GM21423 (cell line): ENCODE results near the gene NOXA1.

ENCODE experiments used
- ATAC-seq: cut with Tn5 transposase; IDR thresholded peaks from one replicate; pipeline ENCODE4 v1.9.1; 2021; ENCODE audit warnings: mild to moderate bottlenecking, moderate library complexity; ENCODE audit not compliant: unreplicated experiment

The NOXA1 gene

DNA sequence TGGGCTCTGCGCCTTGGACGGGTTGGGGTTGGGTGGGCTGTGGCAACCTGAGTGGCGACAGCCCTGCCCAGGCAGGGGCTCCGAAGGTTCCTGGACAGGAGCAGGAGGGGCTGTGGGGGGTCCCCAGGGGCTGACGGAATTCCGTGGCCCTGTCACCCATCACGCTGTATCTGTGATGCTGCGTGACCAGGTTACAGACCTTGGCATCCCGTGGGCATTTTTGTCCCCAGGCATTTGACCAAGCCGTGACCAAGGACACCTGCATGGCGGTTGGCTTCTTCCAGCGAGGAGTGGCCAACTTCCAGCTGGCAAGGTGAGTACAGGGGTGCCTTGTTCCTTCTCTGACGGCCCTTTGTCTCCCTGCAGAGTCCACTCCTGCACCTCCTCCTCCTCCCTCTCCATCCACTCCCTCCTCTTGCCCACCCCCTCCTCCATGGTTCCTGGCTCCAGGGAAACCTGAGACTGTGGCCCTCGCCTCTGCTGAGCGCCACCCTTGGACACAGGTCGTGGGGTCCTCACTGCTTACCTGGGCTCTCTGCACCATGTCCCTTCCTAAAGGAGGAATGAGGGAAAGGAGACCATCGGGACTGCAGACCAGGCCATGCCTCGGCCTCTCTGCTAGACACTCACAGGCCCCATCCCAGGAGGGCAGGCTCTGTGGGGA, 3.0 kb downstream of the NOXA1 start:
- no peak for ATAC-seq

DNA sequence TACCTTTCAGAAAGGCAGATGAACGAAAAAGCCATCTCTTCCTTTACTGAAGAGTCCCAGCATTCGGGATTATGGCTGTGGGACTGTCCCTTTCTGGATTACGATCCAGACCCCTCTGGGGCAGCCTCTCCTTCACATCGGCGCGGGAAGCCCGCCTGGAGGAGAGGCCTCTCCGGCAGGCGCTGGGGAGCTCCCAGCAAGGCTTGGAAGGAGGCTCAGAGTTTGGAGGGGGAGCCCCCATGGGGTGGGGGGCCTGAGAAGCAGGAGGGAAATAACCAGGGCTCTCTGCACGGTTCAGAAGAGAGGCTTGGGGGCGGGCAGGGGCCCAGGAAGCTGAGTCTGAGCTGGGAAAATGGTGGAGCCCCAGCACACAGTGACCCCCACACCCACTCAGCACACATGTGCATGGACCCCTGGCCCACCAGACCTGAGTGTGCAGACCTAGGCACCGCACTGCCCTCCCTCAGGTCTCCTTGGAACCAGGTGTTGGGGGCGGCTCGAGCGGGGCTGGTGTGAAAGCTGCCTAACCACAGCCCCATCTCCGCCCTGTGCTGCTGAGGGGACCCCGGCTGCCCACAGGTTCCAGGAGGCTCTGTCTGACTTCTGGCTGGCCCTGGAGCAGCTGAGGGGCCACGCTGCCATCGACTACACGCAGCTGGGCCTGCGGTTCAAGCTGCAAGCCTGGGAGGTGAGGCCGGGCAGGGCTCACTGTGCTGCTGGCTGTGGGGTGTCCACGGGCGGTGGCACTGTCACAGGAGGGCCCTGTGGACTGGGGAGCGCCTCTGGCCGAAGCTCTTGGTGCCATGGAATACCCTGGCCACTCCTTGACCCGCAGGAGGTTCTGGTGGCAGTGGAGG, 4.5 kb downstream of the NOXA1 start:
- no peak for ATAC-seq

DNA sequence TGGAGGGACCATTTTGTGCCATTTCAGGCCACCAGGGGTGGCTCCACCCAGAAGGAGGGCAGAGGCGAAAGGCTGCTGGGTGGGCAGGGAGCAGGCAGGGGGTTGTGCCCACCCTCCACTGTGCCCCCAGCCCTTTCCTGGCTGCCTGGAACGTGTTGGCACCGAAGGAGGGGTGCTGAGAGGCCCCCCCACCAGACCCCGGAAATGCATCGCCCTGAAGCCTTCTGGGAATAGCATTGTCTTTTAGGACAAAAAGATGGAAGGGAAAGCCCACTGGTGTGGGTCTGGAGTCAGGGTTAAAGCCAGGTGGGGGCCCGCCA, 5.1 kb downstream of the NOXA1 start:
- ATAC-seq: no peak

DNA sequence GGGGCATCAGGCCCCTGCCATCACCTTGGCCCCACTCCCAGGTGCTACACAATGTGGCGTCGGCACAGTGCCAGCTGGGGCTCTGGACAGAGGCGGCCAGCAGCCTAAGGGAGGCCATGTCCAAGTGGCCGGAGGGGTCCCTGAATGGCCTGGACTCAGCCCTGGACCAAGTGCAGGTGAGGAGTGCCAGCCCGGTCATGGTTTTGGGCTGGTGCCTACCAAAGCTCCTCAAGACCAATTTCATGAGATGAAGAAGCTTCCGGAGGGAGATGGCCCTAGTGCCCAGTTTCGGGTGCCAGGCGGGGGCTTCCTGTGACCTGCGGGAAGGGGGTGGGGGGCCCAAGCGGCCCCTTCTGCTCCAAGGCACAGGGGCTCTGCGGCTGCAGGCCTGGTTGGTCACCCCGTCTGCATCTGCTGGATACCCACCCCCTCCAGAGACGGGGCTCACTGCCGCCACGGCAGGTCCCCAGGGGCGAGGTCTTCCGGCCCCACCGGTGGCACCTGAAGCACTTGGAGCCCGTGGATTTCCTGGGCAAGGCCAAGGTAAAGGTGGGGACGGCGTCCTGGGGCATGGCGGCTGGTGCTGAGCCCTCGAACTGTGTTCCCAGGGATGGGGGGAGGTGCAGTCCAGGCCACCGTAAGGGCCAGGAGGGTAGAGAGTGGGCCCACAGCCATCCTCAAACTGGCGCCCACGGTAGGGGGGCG, 5.8 kb downstream of the NOXA1 start:
- ATAC-seq: no peak

DNA sequence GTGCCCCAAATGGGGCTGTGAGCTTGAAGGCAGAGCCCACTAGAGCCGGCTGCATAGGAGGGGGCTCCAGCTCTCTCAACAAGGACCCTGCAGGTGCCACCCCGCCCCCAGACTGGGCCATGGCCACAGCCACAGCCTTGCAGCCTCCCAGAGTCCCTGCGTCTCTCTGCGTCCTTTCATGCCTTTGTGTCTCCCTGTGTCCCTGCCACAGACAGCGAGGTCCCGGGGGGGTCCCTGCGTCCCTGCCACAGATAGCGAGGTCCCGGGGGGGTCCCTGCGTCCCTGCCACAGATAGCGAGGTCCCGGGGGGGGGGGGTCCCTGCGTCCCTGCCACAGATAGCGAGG, 6.3 kb downstream of the NOXA1 start:
- no peak for ATAC-seq

DNA sequence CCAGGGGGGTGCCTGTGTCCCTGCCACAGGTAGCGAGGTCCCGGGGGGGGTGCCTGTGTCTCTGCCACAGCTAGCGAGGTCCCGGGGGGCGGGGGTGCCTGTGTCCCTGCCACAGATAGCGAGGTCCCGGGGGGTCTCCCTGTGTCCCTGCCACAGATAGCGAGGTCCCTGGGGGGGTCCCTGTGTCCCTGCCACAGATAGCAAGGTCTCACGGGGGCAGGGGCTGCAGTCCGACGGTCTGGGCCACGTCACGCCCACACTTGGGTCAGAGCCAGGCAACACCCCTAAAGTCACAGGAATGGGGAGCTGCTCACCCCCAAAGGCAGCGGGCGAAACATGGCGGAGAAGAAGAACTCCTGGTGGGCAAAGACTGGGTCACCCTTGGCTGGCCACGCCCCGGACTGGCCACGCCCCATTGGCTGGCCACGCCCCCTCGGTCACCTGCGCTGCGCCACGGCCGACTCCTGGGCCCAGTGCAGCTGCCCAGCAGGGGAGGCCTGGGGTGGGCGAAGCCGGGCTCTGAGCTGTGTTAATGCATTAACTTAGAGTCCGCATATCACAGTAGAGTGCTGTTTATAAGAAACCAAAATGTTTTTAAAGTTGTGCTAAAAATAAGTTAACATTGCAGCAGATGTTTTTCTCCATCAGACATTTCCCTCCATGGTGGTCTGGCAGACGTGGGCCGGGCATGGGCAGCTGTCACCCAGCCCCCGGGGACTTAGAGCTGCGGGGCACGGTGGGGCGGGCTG, 7.0 kb downstream of the NOXA1 start:
- ATAC-seq: no peak

DNA sequence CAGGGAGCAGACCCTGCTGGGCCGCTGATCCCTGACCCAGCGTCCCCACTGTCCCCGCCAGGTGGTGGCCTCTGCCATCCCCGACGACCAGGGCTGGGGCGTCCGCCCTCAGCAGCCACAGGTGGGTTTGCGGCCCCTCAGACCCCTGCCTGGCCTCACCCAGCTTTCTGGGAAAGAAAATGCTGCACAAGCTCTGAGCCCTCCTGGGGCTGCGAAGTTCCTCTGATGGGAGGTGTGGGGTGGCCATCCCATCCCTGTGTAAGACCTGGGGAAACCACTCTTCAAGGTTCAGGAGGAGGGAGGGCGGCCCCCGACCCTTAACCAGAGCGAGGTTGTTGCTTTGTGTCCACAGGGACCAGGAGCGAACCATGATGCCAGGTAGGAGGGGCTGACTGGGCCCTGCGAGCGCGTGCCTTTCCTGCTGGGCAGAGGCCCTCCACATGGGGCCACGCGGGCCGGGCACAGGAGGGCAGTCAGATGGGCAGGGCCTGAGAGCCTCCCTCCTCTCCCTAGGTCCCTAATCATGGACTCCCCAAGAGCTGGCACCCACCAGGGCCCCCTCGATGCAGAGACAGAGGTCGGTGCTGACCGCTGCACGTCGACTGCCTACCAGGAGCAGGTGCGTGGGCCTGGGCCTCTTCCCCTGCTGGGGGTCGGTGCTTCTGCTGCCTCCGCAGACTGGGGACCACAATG, 7.7 kb downstream of the NOXA1 start:
- ATAC-seq: no peak

DNA sequence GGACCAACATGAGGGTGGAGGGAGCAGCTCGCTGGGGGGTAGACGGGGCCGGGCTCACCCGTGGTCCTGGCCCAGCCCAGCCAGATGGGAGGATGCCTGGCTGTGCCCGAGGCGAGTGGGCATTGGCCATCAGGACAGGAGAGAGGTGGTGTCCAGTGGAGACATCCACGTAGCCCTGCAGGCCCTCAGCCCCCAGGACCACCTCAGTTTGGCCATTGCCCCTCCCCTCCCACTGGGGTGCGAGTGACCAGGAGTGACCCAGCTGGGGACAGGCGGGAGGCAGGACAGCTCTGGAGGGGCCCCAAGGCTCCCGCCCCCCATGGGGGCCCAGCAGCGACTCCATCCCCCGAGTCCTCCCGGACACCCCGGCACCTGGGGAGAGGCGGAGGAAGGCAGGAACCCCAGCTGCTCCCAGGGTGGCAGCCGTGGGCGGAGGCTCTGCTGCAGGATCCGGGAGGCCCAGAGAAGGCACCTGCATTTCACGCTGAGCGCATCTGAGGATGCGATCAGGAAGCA, 8.3 kb downstream of the NOXA1 start:
- no peak for ATAC-seq

DNA sequence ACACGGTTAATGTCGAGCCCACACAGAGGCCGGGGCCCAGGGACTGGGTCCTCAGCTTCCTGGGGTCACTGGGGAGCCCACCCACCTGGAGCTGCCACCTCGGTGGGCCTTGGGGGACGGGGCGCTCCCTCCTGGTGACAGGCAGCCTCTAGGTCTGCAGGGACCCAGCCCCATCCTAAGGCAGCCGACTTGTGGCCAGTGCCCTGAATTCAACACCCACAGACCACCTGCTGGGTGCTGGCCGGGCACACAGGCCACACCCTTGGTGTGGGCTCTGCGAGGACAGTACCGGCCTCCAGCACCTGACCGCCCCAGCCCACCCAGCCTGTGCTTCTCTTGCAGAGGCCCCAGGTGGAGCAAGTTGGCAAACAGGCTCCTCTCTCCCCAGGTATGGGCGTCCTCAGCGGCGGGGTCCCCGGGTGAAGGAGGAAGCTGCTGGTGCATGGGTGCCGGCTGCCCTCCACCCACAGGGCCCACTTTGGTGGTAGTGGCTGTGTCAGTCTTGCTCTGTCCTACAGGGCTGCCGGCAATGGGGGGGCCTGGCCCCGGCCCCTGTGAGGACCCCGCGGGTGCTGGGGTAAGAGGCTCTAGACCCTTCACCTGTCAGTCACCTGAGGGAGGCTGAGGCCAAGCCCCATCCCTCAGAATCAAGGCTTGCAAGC, 9.6 kb downstream of the NOXA1 start:
- no peak for ATAC-seq

DNA sequence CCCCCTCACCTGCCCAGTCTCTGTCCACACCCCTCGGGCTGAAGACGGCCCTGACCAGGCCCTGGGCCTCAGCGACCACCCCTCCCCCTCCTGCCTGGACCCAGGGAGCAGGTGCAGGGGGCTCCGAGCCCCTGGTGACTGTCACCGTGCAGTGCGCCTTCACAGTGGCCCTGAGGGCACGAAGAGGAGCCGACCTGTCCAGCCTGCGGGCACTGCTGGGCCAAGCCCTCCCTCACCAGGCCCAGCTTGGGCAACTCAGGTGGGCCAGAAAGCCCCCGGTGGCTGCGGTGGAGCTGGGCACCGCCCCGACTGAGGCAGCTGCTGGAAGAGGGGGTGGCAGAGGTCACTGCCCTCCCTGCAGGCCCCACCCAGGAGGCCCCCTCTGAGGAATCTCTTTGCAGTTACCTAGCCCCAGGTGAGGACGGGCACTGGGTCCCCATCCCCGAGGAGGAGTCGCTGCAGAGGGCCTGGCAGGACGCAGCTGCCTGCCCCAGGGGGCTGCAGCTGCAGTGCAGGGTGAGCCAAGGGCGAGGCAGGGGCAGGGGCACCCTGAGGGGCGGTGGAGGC, 10.2 kb downstream of the NOXA1 start:
- ATAC-seq: no peak

DNA sequence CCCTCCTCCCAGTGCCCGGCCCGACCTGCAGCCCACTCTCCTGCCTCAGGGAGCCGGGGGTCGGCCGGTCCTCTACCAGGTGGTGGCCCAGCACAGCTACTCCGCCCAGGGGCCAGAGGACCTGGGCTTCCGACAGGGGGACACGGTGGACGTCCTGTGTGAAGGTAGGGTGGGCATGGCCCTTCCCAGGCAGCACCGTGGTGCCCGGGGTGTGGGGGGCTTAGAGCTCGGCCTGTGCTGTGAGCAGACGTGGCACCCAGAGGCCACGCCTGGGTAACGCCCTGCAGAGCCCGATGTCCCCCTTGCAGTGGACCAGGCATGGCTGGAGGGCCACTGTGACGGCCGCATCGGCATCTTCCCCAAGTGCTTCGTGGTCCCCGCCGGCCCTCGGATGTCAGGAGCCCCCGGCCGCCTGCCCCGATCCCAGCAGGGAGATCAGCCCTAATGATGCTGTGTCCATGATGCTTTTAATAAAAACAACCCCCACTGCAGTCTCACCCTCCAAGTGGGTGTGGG, 10.8 kb downstream of the NOXA1 start:
- ATAC-seq: no peak

DNA sequence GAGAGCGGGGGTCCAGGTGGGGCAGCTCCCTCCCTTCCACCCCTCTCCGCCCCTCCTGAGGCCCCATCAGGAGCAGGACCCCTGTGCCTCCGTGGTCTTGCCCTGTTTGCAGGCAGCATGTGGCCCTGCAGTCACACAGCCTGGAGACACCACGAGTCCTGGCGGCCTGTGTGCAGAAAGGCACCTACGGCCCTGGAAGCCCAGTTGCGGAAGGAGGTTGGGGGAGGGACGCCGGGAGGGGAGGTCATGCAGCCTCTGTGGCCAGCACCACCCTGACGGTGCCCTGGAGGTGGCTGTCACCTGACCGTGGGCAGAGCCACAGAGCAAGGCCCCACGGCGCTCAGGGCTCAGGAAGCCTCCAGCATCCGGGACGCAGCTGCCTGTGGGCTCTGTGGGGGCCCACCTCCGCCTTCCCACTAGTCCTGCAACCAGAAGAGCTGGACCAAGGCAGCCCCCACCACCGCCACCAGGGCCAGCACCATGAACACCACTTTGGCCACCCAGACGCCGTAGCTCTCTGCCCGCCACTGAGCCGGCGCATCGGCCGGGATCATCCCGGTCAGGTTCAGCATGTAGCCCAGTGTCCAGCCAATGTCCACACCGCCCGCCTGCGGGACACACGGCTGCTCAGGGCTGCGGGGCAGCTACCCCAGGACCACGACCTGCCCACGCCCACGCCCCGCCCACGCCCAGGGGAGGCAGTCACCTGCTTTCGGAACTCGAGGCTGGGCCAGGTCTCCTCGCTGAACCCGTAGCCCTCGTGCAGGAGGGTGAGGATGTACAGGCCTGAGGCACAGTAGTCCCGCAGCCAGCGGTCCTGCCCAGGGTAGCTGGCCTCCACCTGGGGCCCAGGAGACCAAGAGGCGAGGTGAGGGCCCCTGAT, 11.5 kb downstream of the NOXA1 start:
- ATAC-seq: no peak

DNA sequence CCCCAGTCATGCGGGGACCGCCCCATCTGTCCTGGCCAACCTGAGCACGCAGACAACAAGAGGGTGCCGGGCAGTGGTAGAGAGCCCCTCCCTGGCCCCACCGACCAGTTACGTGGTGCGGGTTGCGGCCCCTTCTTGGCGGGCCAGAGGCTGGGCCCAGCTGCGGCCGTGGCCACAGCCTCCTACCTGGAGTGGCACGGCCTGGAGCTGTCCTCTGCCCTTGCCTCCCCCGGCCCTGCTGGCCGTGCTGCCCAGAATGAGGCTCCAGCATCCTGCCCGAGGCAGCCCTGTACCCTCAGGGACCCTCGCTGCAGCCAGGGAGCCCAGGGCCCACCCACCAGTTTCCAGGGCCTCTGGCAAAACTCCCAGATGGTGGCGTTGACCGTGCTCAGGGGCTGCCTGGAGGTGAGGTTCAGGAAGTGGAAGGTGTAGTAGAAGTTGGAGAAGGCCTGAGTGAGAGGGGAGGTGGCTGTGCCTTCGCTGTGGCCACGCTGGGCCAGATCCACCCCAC, 12.2 kb downstream of the NOXA1 start:
- no peak for ATAC-seq

DNA sequence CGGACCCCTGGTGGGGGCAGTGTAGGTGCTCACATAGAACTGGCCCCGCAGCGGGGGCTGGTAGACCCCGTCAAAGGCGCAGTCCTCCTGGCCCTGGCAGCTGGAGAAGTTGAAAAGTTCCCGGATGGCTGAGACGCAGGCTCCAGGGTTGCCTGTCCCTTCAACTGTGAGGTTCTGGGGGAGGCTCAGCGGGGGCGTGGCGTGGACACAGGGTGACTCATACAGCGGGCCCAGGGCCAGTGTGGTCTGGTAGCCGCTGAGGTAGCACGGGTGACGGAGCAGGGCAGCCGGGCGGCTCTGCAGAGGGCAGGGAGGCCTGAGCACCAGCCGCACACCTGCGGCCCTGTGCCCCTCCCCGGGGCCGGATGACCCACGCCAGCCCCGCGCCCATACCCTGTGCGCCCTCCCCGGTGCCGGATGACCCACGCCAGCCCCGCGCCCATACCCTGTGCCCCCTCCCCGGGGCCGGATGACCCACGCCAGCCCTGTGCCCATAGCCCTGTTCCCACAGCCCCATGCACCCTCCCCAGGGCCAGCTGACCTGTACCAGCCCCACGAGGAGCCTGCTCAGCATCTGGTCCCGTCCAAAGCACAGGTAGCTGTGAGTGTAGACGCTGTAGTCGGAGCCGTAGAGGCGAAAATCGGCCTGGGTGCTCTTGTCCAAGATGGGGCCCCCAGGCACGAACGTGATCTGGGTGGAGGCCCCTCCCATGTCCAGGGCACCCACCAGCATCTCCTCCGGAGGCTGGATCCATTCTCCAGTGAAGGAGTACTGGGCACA, 13.0 kb downstream of the NOXA1 start:
- no peak for ATAC-seq

DNA sequence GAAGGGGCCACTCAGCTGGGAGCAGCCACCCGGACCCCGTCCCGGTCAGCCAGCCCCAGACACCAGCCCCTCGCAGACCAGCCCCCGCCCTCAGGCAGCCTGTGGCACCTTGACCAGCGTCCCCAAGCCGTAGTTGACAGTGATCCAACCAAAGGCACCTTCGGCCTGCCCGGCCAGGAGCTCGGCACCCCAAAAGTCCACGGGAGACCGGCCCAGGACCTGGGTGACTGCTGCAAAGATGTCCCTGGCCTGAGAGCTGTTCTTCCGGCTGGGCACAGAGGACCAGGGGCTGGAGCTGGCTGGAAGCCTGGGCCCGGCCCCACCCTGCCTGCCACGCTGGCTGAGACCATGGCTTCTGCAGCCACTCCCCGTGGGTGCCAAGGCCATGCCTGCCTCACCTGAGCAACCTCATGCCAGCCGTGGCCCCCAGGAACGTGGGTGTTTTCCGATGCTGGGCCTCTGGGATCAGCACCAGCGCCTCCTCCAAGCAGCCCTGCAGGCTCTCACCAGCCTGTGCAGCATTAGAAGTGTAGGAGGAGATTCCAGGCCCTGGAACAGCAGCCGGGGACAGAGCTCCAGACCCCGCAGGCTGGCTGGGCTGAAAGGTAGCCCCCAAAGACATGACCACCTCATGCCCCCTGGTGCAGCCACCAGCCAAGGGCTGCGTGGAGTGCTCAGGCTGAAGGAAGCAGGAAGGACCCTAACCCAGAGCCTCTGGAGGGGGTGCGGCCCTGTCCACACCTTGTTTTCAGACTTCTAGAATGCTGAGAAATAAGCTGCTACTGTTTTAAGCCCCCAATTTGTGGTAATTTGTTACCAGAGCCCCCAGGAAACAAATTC, 13.8 kb downstream of the NOXA1 start:
- no peak for ATAC-seq

DNA sequence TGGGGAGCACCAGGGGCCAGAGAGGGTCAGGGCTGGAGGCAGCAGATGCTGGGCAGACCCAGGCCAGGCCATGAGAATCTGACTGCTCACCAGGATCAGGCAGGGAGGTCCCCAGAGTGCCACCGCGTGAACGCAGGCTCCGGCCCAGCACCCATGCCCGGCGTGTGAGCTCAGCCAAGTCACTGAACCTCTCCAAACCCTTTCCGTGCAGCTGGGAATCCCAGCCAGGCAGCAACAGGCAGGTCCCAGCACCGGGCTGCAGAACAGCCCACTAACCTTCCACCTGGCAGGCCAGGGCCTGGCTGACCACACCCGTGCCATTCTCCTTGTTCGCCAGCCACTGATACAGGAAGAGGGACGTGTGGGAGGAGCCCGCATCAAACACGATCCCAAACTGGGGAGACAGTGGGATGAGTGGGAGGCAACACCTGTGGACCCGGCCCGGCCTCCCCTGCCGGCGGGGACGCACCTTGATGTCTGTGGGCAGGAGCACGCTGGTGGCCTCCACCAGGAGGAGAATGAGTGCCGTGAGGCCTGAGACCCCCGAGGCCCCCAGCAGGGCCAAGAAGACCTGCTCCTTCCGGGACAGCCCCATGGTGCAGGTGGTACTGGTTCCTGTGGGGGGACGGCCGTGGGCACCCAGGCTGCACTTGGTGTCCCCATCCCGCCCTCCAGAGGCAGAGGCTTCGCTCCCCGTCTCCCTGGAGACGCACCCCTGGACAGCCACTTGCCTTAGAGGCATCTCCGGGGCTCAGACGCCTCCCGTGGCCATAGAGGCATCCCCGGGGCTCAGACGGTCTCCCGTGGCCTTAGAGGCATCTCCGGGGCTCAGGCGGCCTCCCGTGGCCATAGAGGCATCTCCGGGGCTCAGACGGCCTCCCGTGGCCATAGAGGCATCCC, 14.7 kb downstream of the NOXA1 start:
- ATAC-seq: no peak
